Measurements from ENCODE around the gene FAM124A.

Gene FAM124A
- 0.83 to 60.8 (median 5.4) reads per million in 18 experiments for total RNA-seq

GRCh38 chr13:51222037-51222685 is at the start of gene FAM124A:
Gene FAM124A, plus strand, starts transcription at chr13:51222398. Its CDS starts 104 bp downstream, at chr13:51222502.
- peak; percentile 51 to 70 for DNase-seq

GRCh38 chr13:51175021-51175420 is 47.2 kb upstream of the FAM124A start:
- no peak for DNase-seq

DNA sequence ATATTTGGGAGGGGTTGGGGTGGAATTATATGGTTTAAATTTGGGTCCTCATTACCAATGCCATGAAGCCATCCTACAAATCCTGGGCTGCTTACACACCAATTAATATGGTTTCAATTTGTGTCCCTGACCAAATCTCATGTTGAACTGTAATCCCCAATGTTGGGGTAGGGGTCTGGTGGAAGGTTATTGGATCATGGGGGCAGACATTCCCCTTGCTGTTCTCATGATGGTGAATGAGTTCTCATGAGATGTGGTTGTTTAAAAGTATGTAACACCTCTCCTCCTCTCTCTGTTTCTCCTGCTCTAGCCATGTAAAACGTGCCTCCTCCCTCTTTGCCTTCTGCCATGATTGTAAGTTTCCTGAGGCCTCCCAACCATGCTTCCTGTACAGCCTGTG is 46.6 kb upstream of the FAM124A start:
- no peak for DNase-seq

DNA sequence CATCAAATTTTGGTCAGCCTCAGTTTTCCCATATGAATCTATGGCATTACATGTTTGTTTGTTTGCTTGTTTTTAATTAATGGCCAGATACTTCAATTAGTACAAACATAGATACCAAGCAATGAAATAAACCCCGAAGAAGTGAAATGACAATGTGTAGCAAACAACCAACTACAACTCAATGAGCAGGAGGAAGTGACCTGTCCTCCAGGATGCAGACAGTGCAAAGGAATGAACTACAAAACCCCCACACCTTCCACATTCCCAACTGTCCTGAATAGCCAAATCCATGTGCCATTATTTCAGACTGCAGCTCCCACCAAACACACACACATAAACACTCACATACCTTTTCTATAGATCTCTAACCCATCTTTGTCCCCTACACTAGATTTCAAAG is 45.0 kb upstream of the FAM124A start:
- DNase-seq: no peak

DNA sequence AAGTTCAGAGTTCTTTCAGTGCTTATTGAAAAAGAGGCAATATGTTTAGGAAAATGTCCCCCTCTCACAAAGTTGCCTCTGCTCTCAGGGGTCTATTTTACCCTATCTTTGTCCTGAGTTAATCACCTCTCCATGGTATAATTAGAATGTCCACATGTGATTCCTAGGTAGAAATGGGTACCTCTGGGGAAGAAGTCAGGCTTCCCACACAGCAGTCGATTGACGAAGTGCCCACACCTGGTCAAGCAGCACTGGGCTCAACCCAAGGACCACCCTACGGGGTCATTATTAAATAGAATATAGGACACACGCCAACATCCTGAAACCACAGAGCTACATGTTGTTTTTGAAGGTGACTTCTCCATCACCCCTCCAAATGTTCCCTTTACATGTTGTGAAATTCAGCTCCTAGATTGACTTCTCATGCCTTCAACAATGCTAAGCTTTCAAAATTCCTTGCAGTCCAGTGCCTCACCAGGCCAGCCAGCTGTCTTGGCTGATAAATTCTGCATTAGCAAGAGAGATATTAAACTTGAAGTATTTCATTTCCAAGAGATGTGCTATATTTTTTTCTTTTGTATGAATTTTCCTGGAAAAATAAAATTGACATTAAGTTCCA is 43.6 kb upstream of the FAM124A start:
- no peak for DNase-seq

DNA sequence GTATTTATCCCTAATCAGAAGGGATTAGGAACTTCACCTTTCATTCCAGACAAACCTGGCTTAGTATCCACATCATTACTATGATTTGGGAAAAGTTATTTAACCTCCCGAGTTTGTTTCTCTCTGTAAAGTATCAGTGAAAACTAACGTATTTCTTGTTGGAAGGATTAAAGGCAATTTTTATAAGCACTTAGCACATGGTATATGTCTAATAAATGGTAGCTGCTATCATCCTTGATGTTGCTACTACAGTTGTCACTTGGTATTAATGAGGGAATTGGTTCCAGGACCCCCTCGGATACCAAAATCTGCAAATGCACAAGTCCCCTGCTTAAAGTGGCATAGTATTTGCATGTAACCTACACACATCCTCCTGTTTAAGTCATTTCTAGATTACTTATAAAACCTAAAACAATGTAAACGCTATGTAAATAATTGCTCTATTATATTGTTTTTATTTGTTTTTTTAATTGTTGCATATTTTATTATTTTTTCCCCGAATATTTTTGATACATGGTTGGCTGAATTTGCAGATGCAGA is 42.7 kb upstream of the FAM124A start:
- DNase-seq: no peak

GRCh38 chr13:51180853-51181511 is 41.2 kb upstream of the FAM124A start:
- DNase-seq: no peak

GRCh38 chr13:51181786-51182383 is 40.3 kb upstream of the FAM124A start:
- DNase-seq: no peak

GRCh38 chr13:51191743-51192142 is 30.5 kb upstream of the FAM124A start:
- no peak for DNase-seq

- DNase-seq: no peak
Observed at GRCh38 chr13:51192348-51192747, 29.9 kb upstream of the FAM124A start.

GRCh38 chr13:51193387-51193786 is 28.8 kb upstream of the FAM124A start:
- no peak for DNase-seq

DNA sequence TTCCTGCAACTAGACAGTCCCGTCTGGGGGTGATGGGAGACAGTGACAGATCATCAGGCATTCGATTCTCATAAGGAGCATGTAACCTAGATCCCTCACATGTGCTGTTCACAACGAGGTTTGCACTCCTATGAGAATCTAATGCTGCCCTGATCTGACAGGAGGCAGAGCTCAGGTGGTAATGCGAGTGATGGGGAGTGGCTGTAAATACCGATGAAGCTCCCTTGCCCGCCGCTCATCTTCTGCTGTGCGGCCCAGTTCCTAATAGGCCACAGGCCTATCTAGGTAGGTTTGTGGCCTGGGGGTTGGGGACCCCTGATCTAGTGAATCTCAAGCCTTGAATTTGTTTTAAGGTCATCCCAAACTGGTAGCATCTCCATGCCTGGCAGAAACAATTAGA is 27.3 kb upstream of the FAM124A start:
- no peak for DNase-seq

DNA sequence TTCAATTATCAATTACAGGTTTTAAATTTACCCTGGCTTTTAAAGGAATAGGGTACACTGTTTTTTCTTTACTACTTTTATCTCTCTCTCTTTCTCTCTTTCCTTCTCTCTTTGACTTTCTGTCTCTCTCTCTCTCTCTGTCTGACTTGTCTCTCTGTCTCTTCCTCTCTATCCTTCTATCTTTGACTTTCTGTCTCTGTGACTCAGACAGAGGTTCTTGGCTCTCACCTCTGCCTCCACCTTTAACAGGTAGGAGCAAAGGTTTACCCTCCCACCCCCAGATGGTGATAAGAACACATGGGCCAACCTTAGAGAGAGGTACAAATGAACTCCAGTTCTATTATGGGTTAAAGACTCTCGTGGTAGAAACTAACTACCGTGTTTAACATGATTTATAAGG is 20.3 kb upstream of the FAM124A start:
- DNase-seq: no peak

- no peak for DNase-seq
Observed at GRCh38 chr13:51202477-51203046, 19.6 kb upstream of the FAM124A start.

GRCh38 chr13:51206584-51206983 is 15.6 kb upstream of the FAM124A start:
- no peak for DNase-seq

DNA sequence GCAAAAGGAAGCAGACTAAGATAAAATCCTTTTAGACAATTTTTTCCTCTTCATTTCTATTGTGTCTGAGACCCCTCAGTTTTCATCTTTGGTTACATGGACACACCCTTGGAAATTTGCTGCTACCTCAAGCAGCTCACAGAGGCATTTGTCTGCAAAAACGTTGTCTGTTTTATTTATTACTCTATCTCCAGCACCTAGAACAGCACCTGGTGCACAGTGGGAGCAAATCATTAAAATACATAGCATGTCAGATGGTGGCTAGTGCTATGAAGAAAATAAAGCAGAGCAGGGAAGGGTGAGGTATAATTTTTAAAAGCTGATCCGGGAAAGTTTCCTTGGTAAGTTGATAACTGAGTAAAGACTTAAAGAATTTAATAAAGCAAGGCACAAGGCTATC is 14.3 kb upstream of the FAM124A start:
- no peak for DNase-seq

- DNase-seq: no peak
Observed at GRCh38 chr13:51208716-51209115, 13.5 kb upstream of the FAM124A start.

GRCh38 chr13:51211910-51212309 is 10.3 kb upstream of the FAM124A start:
- DNase-seq: no peak

GRCh38 chr13:51212758-51213157 is 9.4 kb upstream of the FAM124A start:
- DNase-seq: no peak

DNA sequence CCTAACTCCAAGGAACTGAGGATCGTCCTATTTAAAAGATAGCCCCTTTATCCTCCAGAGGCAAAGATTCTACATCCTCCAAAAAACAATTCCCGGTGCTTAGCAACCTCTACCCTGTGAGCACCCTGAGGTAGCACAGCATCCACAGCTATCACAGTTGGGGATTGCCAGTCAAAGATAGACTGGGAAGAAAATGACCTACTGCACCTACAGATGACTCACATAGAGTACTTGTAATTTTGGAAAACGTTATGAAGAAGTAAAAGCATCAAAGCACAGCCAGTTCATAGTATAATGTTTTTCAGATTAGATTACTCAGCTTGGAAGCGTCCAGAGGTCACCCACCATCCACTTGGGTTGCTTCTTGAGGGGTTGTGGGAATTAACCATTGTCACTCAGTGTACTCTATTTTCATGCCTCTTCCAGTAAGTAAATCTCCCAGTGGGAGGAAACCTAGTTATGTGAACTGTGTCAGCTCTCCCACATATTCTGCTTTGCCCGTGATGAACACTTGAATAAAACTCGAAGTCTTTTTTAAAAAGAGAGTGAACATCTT is 8.9 kb upstream of the FAM124A start:
- no peak for DNase-seq

DNA sequence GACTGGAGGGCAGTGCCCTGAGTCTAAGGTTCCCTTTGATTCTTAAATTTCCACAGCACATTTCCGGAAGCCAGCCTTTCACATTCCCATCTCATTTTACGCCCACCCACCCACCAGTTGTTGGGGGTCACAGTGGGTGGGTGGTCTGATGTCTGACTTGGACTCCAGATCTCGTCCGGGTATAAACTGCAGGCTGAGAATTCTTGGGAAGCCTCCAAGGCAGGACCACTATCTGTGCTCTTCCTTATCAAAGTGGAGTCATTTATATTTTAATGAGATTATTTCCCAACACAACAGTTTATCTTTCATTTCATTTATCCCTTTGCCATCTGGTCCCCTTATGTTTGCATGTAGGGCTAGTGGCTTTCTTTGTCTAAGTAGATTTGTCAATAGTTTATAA is 3.6 kb upstream of the FAM124A start:
- DNase-seq: no peak

GRCh38 chr13:51220706-51221105 is 1.5 kb upstream of the FAM124A start:
- DNase-seq: no peak

GRCh38 chr13:51221108-51221507 is 1.1 kb upstream of the FAM124A start:
- DNase-seq: no peak
